DMS79 treated with DMSO at 0.1 percent for 48 hours (cell line): ENCODE measurements around the gene LSM10.

Experiments used
- DNase-seq: peaks from one replicate; lab custom pipeline; 2025; lab: John Stamatoyannopoulos, UW

Gene LSM10

DNA sequence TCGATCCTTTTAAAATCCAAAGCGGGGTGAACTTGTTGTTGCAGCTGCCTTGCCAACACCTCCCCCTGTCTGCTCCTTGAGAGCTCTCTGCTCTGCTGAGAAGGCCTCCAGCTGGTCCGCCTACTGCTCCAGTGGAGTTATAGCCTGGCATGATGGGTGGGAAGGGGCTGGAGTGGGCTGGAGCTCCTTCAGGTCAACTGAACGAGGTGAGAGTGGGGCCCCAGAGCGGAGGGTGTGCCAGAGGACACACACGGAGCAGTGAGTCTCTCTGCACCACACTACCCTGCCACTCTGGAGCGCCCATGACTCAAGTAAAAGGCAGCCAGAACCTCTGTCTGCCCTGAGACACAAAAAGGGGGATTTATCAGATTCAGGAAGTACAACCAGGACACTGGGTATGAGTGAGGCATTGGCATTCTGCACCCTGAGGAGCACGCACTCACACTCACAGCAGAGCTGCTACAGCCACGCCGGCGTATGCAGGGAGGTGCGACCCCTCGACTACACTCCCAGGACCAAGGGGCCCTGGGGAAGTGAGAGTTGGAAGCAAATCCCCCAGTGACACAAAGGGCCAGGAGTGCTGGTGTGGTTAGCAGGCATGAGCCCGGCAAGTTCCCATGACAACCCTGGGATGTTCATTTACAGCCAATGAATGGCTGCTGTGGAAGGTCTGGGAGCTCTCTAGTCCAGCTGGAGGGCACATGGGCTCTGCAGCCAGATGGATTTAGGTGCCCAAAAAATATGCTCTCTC lies 46.3 kb downstream of the LSM10 start:
- peak; percentile 82 for DNase-seq

DNA sequence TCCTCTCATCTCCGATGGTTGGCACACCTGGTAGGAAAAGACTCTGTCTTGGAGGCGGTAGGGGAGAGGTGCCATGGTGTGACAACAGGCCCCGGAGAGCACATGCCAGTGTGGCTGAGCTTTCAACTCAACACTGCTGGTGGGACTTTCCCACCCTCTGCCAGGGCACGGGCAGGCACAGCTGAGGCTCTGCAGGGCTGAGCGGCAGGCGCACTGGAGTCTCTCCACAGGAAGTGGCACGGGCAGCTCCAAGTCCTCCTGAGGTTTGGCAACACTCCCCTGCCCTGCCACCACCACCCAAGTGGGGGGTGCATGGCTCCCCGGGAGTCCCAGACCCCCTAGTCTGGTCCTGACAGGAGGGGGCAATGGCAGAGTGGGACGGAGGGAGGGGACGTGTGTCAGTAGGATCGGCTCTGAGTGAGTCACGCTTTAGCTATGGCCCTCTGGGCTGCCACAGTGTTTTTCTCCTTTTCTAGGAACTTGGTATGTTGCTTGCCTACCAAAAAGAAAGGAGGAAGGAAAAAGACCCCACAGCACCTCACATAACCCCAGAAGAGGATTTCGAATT lies 47.0 kb downstream of the LSM10 start:
- no peak for DNase-seq

DNA sequence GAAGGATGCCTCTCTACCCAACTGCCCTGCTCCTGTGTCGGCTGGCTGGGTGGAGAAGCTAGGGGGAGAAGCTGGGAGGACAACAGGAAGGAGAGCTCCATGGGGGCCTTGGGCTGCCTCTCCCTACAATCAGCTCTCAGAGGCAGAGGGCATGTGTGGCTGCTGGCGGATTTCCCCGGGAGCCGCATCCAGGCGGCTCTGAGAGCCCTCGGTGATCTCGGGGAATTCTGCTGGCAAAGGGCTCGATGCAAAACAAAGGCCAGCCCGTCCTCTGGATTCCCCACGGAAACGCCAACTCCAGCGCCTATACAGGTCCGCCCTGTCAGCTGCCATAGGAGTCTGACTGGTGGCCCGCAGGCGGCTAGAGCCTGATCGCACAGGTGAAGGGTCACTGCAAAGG lies 47.9 kb downstream of the LSM10 start:
- DNase-seq, result no peak

GRCh38 chr1:36349241-36349671 lies 48.5 kb downstream of the LSM10 start:
- DNase-seq, result no peak

DNA sequence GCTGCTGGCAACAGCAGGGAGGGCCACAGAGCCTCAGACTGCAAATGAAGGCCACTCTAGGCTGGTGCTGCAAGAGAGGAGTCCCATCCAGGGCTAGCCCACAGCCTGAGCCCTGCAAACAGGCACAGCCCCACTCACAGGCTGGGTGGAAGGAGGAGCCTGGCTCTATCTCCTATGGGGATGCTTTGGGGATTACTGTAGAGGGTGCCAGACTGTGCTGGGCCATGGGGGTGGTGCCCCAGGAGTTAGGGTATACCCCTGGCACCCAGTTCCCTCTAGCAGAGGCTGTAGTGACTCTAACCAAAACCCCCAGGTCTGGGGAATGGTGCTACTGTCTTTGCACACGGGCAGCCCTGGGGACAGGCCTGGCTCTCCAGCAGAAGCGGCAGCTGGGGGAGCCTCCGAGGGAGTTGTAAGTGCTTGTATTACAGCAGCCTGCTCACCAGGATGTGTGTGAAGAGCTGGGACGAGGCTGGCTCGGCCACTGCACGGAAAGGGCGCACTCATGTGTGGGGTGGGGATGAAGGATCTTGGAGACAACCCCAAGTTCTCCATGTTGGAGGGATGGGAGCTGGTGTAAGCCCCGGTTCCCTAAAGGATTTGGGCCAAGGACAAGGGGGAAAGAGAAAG lies 50.9 kb downstream of the LSM10 start:
- no peak for DNase-seq

GRCh38 chr1:36345353-36345752 lies 52.4 kb downstream of the LSM10 start:
- no peak for DNase-seq

GRCh38 chr1:36344395-36344680 lies 53.4 kb downstream of the LSM10 start:
- no peak for DNase-seq

DNA sequence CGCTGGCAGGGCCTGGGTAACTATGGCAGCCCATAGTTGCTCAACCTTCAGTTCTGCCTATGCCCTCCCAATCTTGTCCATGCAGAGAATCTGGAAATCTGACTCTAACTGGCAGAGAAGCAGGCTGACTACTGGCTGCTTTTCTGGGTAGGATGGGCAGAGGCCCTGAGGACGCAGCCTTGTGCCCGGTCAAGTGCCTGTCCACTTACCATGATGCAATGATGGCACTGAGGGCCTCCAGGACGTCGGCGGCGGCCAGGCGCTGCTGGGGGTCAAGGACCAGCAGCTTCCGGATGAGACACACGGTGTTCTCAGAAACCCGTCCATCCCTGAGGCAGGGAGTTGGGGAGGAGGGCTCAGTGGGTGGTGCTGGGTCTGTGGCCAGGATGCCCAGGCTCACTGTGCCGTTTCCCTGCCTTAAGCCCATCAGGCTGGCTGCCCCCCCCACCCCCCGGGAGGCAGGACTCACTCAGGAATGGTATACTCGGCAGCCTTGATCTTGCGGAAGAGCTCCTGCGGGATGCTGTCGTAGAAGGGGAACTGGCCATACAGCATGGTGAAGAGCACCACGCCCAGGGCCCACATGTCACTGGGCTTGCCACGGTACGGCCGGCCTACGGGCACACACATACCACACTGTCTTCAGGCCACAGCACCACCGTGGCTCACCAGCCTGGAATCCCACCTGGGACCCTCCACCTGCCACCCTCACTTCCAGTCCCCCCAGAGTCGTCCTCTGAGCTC lies 53.9 kb downstream of the LSM10 start:
- DNase-seq, result no peak
